ENCODE data around the gene FASN.

DNA sequence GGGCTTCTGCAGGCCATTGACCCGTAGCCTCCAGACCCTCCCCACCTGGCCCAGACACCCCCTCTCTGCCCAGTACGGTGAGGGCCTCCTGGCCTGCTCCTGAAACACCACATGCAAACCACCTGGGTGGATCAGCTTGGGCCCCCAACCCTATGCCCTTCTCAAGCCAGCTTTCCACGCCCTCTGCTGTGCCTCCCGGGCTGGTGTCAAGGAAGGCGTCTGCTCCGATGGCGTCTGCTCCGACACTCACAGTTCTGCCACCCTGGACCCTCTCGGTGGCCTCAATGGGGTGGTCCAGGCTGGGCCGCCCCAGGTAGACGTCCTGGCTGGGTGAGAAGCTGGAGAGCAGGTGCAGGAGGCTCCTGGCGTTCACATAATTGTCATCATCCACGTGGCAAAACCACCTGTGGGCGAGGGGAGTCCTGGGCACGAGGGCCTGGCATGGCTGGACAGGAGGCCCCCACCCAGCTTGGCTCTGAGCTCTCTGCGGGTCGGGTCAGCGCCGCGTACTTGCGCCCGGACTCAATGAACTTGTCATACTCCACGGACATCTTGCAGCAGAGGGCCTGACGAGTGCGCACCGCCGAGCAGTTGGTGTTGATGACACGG lies 47.8 kb downstream of the FASN start:
- TF ChIP-seq POLR2AphosphoS5 (IDR thresholded peaks at IDR 0.05; ENCODE audit: low read depth, low read length) (no peak), POLR2A (IDR thresholded peaks at IDR 0.05; ENCODE audit: low read depth, low read length) (no peak), TAF1 (IDR thresholded peaks at IDR 0.05; ENCODE audit: borderline replicate concordance, low read depth, low read length) (no peak)

Measured in GM12892 (cell line).